NCI-H1694 treated with DMSO at 0.1 percent for 48 hours (cell line): ENCODE results near the gene HMSD.

Experiments used
- DNase-seq: peaks from one replicate; lab custom pipeline; 2025; lab: John Stamatoyannopoulos, UW

Gene HMSD

GRCh38 chr18:63956755-63957154, 7.7 kb downstream of the HMSD start:
- no peak for DNase-seq

GRCh38 chr18:63960891-63961290, 11.8 kb downstream of the HMSD start:
- no peak for DNase-seq

GRCh38 chr18:63961435-63961980, 12.4 kb downstream of the HMSD start:
- no peak for DNase-seq

- DNase-seq = no peak
Measured at GRCh38 chr18:63962137-63962536, 13.0 kb downstream of the HMSD start.

GRCh38 chr18:63963615-63964256, 14.6 kb downstream of the HMSD start:
- DNase-seq = peak; percentile 23

- no peak for DNase-seq
Measured at GRCh38 chr18:63964908-63965307, 15.8 kb downstream of the HMSD start.

GRCh38 chr18:63965716-63966330, 16.7 kb downstream of the HMSD start:
- DNase-seq = no peak

GRCh38 chr18:63969942-63970808, 21.1 kb downstream of the HMSD start, which contains the start of gene SERPINB8:
SERPINB8 (plus strand) TSS chr18:63970081; CDS start chr18:63978309, 8,228 bp downstream.
- peak; percentile 63 for DNase-seq

GRCh38 chr18:63970809-63971205, 21.7 kb downstream of the HMSD start:
- DNase-seq = no peak

GRCh38 chr18:63971320-63972001, 22.4 kb downstream of the HMSD start:
- DNase-seq = no peak

- no peak for DNase-seq
Measured at GRCh38 chr18:63972002-63972376, 22.9 kb downstream of the HMSD start.

GRCh38 chr18:63974991-63975390, 25.9 kb downstream of the HMSD start:
- no peak for DNase-seq

- no peak for DNase-seq
Measured at GRCh38 chr18:63975628-63976027, 26.5 kb downstream of the HMSD start.

GRCh38 chr18:63977040-63977439, 27.9 kb downstream of the HMSD start:
- no peak for DNase-seq

GRCh38 chr18:63979409-63979920, 30.4 kb downstream of the HMSD start:
- DNase-seq = peak; percentile 24

- DNase-seq = no peak
Measured at GRCh38 chr18:63980027-63980426, 30.9 kb downstream of the HMSD start.

GRCh38 chr18:63980896-63981460, 31.9 kb downstream of the HMSD start:
- DNase-seq = no peak

- DNase-seq = no peak
Measured at GRCh38 chr18:63981719-63982118, 32.6 kb downstream of the HMSD start.

- DNase-seq = no peak
Measured at GRCh38 chr18:63982361-63982760, 33.3 kb downstream of the HMSD start.

GRCh38 chr18:63986885-63987284, 37.8 kb downstream of the HMSD start:
- DNase-seq = no peak

- DNase-seq = no peak
Measured at GRCh38 chr18:63987743-63988142, 38.6 kb downstream of the HMSD start.
